SK-N-SH treated with all-trans-retinoic acid at 6 μM for 48 hours (cell line): ENCODE measurements around the gene OR4K14.

Experiments used
- ATAC-seq: fragments of 200-7000 bp; cut with Tn5 transposase; 3 replicates; pipeline ENCODE4 v1.9.1; 2020; ENCODE audit warnings: mild to moderate bottlenecking, moderate library complexity
- ARNTL ChIP-seq: fragments of 450-650 bp; formaldehyde crosslinking; IDR thresholded peaks from 2 replicates; pipeline ENCODE4 v1.5.0; 2020; ENCODE audit warnings: low read depth, mild to moderate bottlenecking, moderate library complexity, borderline replicate concordance
- BACH2 ChIP-seq: fragments of 250-450 bp; sonication (Bioruptor Pico); IDR thresholded peaks from 2 replicates; pipeline ENCODE4 v1.9.0; 2021; ENCODE audit warnings: mild to moderate bottlenecking, borderline replicate concordance
- CSDC2 ChIP-seq: fragments of 250-450 bp; sonication (Bioruptor Pico); IDR thresholded peaks from 2 replicates; pipeline ENCODE4 v1.5.0; 2020; ENCODE audit warnings: mild to moderate bottlenecking, moderate library complexity
- ESRRG ChIP-seq: fragments of 250-450 bp; sonication (Bioruptor Pico); IDR thresholded peaks from 2 replicates; pipeline ENCODE4 v1.6.1; 2021; ENCODE audit warnings: mild to moderate bottlenecking
- GLIS3 ChIP-seq: fragments of 250-450 bp; sonication (Bioruptor Pico); IDR thresholded peaks from 2 replicates; pipeline ENCODE4 v1.5.0; 2020; ENCODE audit warnings: mild to moderate bottlenecking, moderate library complexity
- ISL1 ChIP-seq: fragments of 250-450 bp; sonication (Bioruptor Pico); IDR thresholded peaks from 2 replicates; pipeline ENCODE4 v2.1.2; 2022; ENCODE audit warnings: mild to moderate bottlenecking, moderate library complexity
- OSR1 ChIP-seq: fragments of 250-450 bp; sonication (Bioruptor Pico); IDR thresholded peaks from 2 replicates; pipeline ENCODE4 v1.8.0; 2022; ENCODE audit warnings: moderate library complexity, mild to moderate bottlenecking, inconsistent platforms
- PPARA ChIP-seq: fragments of 250-450 bp; sonication (Bioruptor Pico); IDR thresholded peaks from 2 replicates; pipeline ENCODE4 v1.5.0; 2020; ENCODE audit warnings: mild to moderate bottlenecking, borderline replicate concordance
- RARB ChIP-seq: fragments of 250-450 bp; sonication (Bioruptor Pico); IDR thresholded peaks from 2 replicates; pipeline ENCODE4 v1.8.0; 2021; ENCODE audit warnings: mild to moderate bottlenecking, moderate library complexity
- SNAI2 ChIP-seq: fragments of 250-450 bp; sonication (Bioruptor Pico); IDR thresholded peaks from 2 replicates; pipeline ENCODE4 v1.5.0; 2020; ENCODE audit warnings: mild to moderate bottlenecking, moderate library complexity
- TCF4 ChIP-seq: fragments of 250-450 bp; sonication (Bioruptor Pico); IDR thresholded peaks from 2 replicates; pipeline ENCODE4 v1.8.0; 2021; ENCODE audit warnings: mild to moderate bottlenecking, moderate library complexity, borderline replicate concordance
- TOX ChIP-seq: fragments of 250-450 bp; sonication (Bioruptor Pico); IDR thresholded peaks from 2 replicates; pipeline ENCODE4 v1.8.0; 2021; ENCODE audit warnings: mild to moderate bottlenecking, moderate library complexity, borderline replicate concordance
- ZC3H10 ChIP-seq: fragments of 250-450 bp; sonication (Bioruptor Pico); IDR thresholded peaks from 2 replicates; pipeline ENCODE4 v1.5.1; 2021; ENCODE audit warnings: mild to moderate bottlenecking, moderate library complexity
- ZFP3 ChIP-seq: fragments of 250-450 bp; sonication (Bioruptor Pico); IDR thresholded peaks from 2 replicates; pipeline ENCODE4 v1.5.0; 2020; ENCODE audit warnings: mild to moderate bottlenecking, moderate library complexity
- ZNF565 ChIP-seq: fragments of 450-650 bp; formaldehyde crosslinking; conservative IDR thresholded peaks from 2 replicates; pipeline ENCODE4 v1.5.0; 2020; ENCODE audit warnings: low read depth, mild to moderate bottlenecking, moderate library complexity
- ZNF70 ChIP-seq: fragments of 450-650 bp; formaldehyde crosslinking; IDR thresholded peaks from 2 replicates; pipeline ENCODE4 v1.5.0; 2020; ENCODE audit warnings: mild to moderate bottlenecking, moderate library complexity
- ZNF8 ChIP-seq: fragments of 450-650 bp; formaldehyde crosslinking; IDR thresholded peaks from 2 replicates; pipeline ENCODE4 v1.5.0; 2020; ENCODE audit warnings: mild to moderate bottlenecking, moderate library complexity
- TF ChIP-seq, protein P1 (sequence below): fragments of 250-450 bp; sonication (Bioruptor Pico); IDR thresholded peaks from 2 replicates; pipeline ENCODE4 v1.5.1; 2020; ENCODE audit warnings: low read depth, mild to moderate bottlenecking, moderate library complexity
- TF ChIP-seq, protein P2 (sequence below): fragments of 250-450 bp; sonication (Bioruptor Pico); IDR thresholded peaks from 2 replicates; pipeline ENCODE4 v1.8.0; 2021; ENCODE audit warnings: low read depth, mild to moderate bottlenecking, moderate library complexity, borderline replicate concordance
- TF ChIP-seq, protein P3 (sequence below): fragments of 250-450 bp; sonication (Bioruptor Pico); IDR thresholded peaks from 2 replicates; pipeline ENCODE4 v1.8.0; 2020; ENCODE audit warnings: mild to moderate bottlenecking, moderate library complexity, borderline replicate concordance
- TF ChIP-seq, protein P4 (sequence below): fragments of 250-450 bp; sonication (Bioruptor Pico); IDR thresholded peaks from 2 replicates; pipeline ENCODE4 v1.5.0; 2020; ENCODE audit warnings: mild to moderate bottlenecking, moderate library complexity
- TF ChIP-seq, protein P5 (sequence below): fragments of 250-450 bp; sonication (Bioruptor Pico); IDR thresholded peaks from 2 replicates; pipeline ENCODE4 v1.5.1; 2021; ENCODE audit warnings: mild to moderate bottlenecking, moderate library complexity

The OR4K14 gene

DNA sequence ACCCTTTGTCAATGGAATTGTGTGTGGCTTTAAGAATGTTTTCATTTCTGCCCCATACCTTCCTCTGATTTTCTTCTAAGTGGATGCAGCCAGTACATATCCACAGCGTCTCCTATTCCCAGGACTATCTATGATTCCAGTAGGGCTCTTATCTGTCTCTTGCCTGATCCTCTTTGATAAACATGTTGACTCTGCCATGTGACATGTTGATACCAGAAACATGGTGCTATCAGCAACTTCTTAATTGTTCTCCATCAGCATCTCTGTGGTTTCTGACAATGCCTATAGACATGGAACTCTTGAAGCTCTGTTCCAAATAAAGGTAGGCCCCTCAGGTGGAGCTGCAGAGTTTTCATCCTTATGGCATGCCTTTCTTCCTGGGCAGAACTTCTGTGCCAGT lies 29.1 kb upstream of the OR4K14 start (continued):
- TF ChIP-seq, protein P1, sequence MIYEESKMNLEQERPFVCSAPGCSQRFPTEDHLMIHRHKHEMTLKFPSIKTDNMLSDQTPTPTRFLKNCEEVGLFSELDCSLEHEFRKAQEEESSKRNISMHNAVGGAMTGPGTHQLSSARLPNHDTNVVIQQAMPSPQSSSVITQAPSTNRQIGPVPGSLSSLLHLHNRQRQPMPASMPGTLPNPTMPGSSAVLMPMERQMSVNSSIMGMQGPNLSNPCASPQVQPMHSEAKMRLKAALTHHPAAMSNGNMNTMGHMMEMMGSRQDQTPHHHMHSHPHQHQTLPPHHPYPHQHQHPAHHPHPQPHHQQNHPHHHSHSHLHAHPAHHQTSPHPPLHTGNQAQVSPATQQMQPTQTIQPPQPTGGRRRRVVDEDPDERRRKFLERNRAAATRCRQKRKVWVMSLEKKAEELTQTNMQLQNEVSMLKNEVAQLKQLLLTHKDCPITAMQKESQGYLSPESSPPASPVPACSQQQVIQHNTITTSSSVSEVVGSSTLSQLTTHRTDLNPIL = no peak
- TF ChIP-seq BACH2 (CRISPR knock-in tag) (no peak), ZNF8 (CRISPR knock-in tag) (no peak), OSR1 (CRISPR knock-in tag) (no peak), ESRRG (CRISPR knock-in tag) (no peak), ARNTL (CRISPR knock-in tag) (no peak), ZNF70 (CRISPR knock-in tag) (no peak)

DNA sequence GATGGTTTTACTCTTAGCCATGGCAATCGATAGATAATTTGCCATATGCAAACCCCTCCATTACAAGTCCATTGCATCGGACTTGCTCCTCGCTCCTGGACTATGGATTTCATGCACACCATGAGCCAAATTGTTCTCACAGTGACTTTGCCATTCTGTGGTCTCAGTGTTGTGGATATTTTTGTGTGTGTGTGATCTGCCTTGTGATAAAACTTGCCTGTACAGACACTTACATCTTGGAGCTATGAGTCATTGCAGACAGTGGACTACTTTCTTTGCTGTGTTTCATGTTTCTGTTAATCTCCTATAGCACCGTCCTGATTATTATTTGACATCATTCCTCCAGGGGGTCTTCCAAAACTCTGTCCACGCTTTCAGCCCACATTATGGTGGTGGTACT lies 25.1 kb upstream of the OR4K14 start:
- TF ChIP-seq, protein P2, sequence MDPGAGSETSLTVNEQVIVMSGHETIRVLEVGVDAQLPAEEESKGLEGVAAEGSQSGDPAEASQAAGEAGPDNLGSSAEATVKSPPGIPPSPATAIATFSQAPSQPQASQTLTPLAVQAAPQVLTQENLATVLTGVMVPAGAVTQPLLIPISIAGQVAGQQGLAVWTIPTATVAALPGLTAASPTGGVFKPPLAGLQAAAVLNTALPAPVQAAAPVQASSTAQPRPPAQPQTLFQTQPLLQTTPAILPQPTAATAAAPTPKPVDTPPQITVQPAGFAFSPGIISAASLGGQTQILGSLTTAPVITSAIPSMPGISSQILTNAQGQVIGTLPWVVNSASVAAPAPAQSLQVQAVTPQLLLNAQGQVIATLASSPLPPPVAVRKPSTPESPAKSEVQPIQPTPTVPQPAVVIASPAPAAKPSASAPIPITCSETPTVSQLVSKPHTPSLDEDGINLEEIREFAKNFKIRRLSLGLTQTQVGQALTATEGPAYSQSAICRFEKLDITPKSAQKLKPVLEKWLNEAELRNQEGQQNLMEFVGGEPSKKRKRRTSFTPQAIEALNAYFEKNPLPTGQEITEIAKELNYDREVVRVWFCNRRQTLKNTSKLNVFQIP (CRISPR knock-in tag) = no peak
- TF ChIP-seq, protein P3, sequence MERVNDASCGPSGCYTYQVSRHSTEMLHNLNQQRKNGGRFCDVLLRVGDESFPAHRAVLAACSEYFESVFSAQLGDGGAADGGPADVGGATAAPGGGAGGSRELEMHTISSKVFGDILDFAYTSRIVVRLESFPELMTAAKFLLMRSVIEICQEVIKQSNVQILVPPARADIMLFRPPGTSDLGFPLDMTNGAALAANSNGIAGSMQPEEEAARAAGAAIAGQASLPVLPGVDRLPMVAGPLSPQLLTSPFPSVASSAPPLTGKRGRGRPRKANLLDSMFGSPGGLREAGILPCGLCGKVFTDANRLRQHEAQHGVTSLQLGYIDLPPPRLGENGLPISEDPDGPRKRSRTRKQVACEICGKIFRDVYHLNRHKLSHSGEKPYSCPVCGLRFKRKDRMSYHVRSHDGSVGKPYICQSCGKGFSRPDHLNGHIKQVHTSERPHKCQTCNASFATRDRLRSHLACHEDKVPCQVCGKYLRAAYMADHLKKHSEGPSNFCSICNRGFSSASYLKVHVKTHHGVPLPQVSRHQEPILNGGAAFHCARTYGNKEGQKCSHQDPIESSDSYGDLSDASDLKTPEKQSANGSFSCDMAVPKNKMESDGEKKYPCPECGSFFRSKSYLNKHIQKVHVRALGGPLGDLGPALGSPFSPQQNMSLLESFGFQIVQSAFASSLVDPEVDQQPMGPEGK (CRISPR knock-in tag) = no peak
- TF ChIP-seq GLIS3 (CRISPR knock-in tag) (no peak), ZC3H10 (CRISPR knock-in tag) (no peak), ESRRG (CRISPR knock-in tag) (no peak), RARB (CRISPR knock-in tag) (no peak), ARNTL (CRISPR knock-in tag) (no peak), ZNF8 (CRISPR knock-in tag) (no peak)
- no peak for ATAC-seq

DNA sequence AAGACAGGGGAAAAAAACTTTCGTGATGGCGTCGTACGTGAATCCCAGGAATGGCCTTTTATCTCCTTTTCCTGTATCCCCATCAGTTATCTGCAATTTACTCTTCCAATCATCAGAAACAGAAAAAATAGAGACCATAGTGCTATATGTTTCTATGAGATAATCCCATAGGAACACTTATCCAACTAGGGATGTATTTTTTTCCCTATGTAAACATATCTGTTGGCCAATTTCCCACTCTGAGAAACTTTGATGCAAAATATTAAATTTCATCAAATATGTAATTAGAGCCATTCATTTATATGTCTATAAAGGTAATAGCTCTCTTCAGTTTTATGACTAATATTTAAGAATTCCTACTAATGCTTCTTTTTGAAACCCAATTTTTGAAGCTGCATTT lies 16.8 kb upstream of the OR4K14 start, which contains the start of gene OR4K13:
Gene OR4K13 (minus strand): TSS at position 101 of the 400 bp plus-strand sequence. CDS start 1,280 bp downstream, outside the sequence.
- no peak for ATAC-seq
- TF ChIP-seq ESRRG (CRISPR knock-in tag) = no peak
- TF ChIP-seq ZFP3 (CRISPR knock-in tag) = no peak
- no peak for TF ChIP-seq CSDC2 (CRISPR knock-in tag)
- no peak for TF ChIP-seq RARB (CRISPR knock-in tag)
- TF ChIP-seq TOX = no peak
- TF ChIP-seq, protein P4, sequence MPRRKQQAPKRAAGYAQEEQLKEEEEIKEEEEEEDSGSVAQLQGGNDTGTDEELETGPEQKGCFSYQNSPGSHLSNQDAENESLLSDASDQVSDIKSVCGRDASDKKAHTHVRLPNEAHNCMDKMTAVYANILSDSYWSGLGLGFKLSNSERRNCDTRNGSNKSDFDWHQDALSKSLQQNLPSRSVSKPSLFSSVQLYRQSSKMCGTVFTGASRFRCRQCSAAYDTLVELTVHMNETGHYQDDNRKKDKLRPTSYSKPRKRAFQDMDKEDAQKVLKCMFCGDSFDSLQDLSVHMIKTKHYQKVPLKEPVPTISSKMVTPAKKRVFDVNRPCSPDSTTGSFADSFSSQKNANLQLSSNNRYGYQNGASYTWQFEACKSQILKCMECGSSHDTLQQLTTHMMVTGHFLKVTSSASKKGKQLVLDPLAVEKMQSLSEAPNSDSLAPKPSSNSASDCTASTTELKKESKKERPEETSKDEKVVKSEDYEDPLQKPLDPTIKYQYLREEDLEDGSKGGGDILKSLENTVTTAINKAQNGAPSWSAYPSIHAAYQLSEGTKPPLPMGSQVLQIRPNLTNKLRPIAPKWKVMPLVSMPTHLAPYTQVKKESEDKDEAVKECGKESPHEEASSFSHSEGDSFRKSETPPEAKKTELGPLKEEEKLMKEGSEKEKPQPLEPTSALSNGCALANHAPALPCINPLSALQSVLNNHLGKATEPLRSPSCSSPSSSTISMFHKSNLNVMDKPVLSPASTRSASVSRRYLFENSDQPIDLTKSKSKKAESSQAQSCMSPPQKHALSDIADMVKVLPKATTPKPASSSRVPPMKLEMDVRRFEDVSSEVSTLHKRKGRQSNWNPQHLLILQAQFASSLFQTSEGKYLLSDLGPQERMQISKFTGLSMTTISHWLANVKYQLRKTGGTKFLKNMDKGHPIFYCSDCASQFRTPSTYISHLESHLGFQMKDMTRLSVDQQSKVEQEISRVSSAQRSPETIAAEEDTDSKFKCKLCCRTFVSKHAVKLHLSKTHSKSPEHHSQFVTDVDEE (CRISPR knock-in tag) = no peak
- TF ChIP-seq ZNF565 = no peak
- TF ChIP-seq TCF4 (CRISPR knock-in tag) = no peak
- TF ChIP-seq, protein P3 (CRISPR knock-in tag) = no peak

DNA sequence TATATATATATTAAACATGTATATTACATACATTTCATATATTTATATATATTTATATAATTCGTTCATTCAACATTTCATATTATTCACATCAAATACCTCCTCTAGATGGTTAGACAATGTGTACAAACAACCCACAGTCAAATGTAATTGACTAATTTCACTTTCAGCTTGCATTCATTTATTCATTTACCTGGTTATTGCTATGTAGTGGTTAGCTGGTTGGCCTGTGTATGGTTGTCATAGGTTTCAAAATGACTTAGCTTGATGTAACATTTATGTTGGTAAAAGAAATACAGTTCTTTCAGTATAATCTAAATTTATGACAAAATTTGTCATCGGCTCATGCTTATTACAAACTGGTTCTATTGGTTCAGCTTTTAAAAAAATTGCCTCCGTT lies 16.3 kb upstream of the OR4K14 start:
- TF ChIP-seq GLIS3 (CRISPR knock-in tag) (no peak), CSDC2 (CRISPR knock-in tag) (no peak), ZC3H10 (CRISPR knock-in tag) (no peak), ARNTL (CRISPR knock-in tag) (no peak), ZNF8 (CRISPR knock-in tag) (no peak), SNAI2 (no peak), ZFP3 (CRISPR knock-in tag) (no peak), ISL1 (CRISPR knock-in tag) (no peak), RARB (CRISPR knock-in tag) (no peak), ZNF70 (CRISPR knock-in tag) (no peak), PPARA (CRISPR knock-in tag) (no peak), OSR1 (CRISPR knock-in tag) (no peak), BACH2 (CRISPR knock-in tag) (no peak), ZNF565 (no peak), TCF4 (CRISPR knock-in tag) (no peak), ESRRG (CRISPR knock-in tag) (no peak), TOX (no peak)
- TF ChIP-seq, protein P5, sequence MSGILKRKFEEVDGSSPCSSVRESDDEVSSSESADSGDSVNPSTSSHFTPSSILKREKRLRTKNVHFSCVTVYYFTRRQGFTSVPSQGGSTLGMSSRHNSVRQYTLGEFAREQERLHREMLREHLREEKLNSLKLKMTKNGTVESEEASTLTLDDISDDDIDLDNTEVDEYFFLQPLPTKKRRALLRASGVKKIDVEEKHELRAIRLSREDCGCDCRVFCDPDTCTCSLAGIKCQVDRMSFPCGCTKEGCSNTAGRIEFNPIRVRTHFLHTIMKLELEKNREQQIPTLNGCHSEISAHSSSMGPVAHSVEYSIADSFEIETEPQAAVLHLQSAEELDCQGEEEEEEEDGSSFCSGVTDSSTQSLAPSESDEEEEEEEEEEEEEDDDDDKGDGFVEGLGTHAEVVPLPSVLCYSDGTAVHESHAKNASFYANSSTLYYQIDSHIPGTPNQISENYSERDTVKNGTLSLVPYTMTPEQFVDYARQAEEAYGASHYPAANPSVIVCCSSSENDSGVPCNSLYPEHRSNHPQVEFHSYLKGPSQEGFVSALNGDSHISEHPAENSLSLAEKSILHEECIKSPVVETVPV = no peak
- TF ChIP-seq, protein P2 (CRISPR knock-in tag) = no peak
- no peak for ATAC-seq
